Suprapubic skin (tissue), 4 donors: ENCODE measurements around the gene CXCR6. TPM values are rescaled to one million over a fixed set of nuclear protein-coding genes. Genes with fewer than 3 reads are reported as not detected.

ENCODE experiments used
- DNase-seq, 2 donors: peaks; one replicate each; pipeline ENCODE4 v3.0.0-alpha.2; 2019; ENCODE audit warnings: low spot score in 2 of 2
- H3K27ac ChIP-seq: fragments of 200-600 bp; sonication (generic); one replicate; pipeline ENCODE4 v1.5.1; 2019
- H3K27me3 ChIP-seq: fragments of 200-600 bp; sonication (generic); one replicate; pipeline ENCODE4 v1.5.1; 2019
- H3K36me3 ChIP-seq: fragments of 200-600 bp; sonication (generic); one replicate; pipeline ENCODE4 v1.5.1; 2019
- H3K4me1 ChIP-seq: fragments of 200-600 bp; sonication (generic); one replicate; pipeline ENCODE4 v1.5.1; 2019
- H3K4me3 ChIP-seq: fragments of 200-600 bp; sonication (generic); one replicate; pipeline ENCODE4 v1.5.1; 2019; ENCODE audit warnings: mild to moderate bottlenecking
- H3K9me3 ChIP-seq: fragments of 200-600 bp; sonication (generic); one replicate; pipeline ENCODE4 v1.5.1; 2019
- EP300 ChIP-seq: sonication (generic); formaldehyde crosslinking; IDR thresholded peaks from one replicate; pipeline ENCODE4 v1.6.1; 2017; ENCODE audit warnings: antibody characterized with exemption
- POLR2A ChIP-seq, 2 donors: fragments of 450-650 bp; IDR thresholded peaks; one replicate each; pipeline ENCODE4 v1.6.1; 2017; ENCODE audit warnings: antibody characterized with exemption in 2 of 2, mild to moderate bottlenecking in 2 of 2, moderate library complexity in 2 of 2
- POLR2AphosphoS5 ChIP-seq, 3 donors: sonication (generic); formaldehyde crosslinking; IDR thresholded peaks; one replicate each; pipeline ENCODE4 v1.6.1; 2017; ENCODE audit warnings: antibody characterized with exemption in 3 of 3
- WGBS: methylation state at CpG from one replicate; pipeline ENCODE4 v1.1.5; 2018; 5-methylcytosine and 5-hydroxymethylcytosine counted together
- total RNA-seq, 4 donors: library from RNA; depleted of rRNA; stranded (reverse); fragments of >200 nt; gene quantifications; one replicate each; pipeline ENCODE4 v1.1.0, GENCODE V29; 2016
- TF ChIP-seq, protein P1 (sequence below), 2 donors: fragments of 200-600 bp in 1 of 2; fragments of 450-650 bp in 1 of 2; sonication (generic) in 1 of 2; IDR thresholded peaks; one replicate each; pipeline ENCODE4 v1.5.1; 2016 to 2019; ENCODE audit warnings: antibody characterized with exemption in 2 of 2, mild to moderate bottlenecking in 1 of 2, moderate library complexity in 1 of 2

The CXCR6 gene
- total RNA-seq, 4 donors from 2014 or later: 0.23 to 0.59 TPM; not detected in 2

DNA sequence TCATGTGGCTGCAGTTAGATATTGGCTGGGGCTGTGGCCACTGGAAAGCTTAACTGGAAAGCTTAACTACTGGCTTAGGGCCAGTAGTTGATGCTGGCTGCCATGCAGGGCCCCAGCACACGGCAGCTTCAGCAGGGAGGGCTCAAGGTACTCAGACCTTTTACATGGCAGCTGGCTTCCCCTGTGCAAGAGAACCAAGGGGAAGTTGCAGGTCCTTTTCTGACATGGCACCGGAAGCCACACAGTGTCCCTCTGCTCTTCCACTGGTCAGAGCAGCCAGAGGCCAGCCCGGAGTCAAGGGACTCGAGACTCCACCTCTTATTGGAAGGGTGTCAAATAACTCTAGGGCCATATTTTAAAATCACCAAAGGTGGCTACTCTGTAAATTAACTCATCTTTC lies 32.4 kb upstream of the CXCR6 start:
- H3K4me3 ChIP-seq: no peak overlapping the region
- WGBS: 86% methylated on average over 1 of the region's 4 CpGs
- peak in 1 of 2 donors; percentile 31 for DNase-seq
- H3K9me3 ChIP-seq: no peaks in the 10 kb centered on the region
- no peaks in the 10 kb centered on the region for H3K27me3 ChIP-seq
- no peaks in the 10 kb centered on the region for H3K36me3 ChIP-seq
- TF ChIP-seq POLR2A (IDR thresholded peaks at IDR 0.05) (no peak), POLR2AphosphoS5 (IDR thresholded peaks at IDR 0.05) (no peak), EP300 (no peak)
- TF ChIP-seq, protein P1, sequence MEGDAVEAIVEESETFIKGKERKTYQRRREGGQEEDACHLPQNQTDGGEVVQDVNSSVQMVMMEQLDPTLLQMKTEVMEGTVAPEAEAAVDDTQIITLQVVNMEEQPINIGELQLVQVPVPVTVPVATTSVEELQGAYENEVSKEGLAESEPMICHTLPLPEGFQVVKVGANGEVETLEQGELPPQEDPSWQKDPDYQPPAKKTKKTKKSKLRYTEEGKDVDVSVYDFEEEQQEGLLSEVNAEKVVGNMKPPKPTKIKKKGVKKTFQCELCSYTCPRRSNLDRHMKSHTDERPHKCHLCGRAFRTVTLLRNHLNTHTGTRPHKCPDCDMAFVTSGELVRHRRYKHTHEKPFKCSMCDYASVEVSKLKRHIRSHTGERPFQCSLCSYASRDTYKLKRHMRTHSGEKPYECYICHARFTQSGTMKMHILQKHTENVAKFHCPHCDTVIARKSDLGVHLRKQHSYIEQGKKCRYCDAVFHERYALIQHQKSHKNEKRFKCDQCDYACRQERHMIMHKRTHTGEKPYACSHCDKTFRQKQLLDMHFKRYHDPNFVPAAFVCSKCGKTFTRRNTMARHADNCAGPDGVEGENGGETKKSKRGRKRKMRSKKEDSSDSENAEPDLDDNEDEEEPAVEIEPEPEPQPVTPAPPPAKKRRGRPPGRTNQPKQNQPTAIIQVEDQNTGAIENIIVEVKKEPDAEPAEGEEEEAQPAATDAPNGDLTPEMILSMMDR (IDR thresholded peaks at IDR 0.05): no peak
- peaks cover under 1% of the 10 kb centered on the region for H3K4me1 ChIP-seq
- no peak overlapping the region for H3K27ac ChIP-seq

DNA sequence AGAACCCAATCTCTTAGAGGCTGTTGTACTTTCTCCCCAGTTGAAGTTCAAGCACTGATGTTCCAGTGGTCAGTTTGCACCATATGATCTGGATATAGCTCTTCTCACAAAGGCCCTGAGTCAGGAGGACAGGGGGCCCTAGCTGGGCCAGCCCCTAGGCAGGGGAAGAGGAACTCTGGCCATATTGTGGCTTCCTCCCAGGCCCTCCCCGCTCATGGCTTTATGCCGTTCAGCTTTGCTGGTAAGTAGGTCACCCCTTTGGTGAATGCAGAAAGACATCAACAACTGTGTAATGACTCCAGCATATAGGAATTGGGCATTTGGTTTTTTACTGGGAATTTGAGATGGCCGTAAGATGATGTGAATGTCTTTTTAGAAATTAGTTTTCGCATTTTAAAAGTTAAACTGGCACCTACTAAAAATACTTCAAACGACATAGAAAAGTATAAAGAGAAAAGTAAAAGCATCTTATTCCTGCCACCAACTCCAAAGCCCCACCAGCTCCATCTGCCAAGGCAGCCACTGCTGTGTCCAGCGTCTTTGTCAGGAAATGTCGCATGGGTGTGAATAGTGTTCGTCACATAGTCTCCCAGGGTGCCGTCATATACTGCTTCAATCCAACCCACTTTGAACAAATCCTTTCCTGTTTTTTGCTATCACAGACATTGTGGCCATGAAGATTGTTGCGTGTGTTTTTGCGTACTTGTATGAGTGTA lies 31.6 kb upstream of the CXCR6 start:
- Histone ChIP-seq H3K36me3 (no peaks in the 10 kb centered on the region), H3K9me3 (no peaks in the 10 kb centered on the region), H3K4me1 (peaks cover 8% of the 10 kb centered on the region), H3K4me3 (no peak overlapping the region), H3K27me3 (no peaks in the 10 kb centered on the region), H3K27ac (no peak overlapping the region)
- peak in 1 of 2 donors; percentile 55 for DNase-seq
- WGBS: 95% methylated on average over 11 of the region's 11 CpGs
- TF ChIP-seq, protein P1 (IDR thresholded peaks at IDR 0.05): no peak
- TF ChIP-seq EP300 (no peak), POLR2AphosphoS5 (IDR thresholded peaks at IDR 0.05) (no peak), POLR2A (IDR thresholded peaks at IDR 0.05) (no peak)

DNA sequence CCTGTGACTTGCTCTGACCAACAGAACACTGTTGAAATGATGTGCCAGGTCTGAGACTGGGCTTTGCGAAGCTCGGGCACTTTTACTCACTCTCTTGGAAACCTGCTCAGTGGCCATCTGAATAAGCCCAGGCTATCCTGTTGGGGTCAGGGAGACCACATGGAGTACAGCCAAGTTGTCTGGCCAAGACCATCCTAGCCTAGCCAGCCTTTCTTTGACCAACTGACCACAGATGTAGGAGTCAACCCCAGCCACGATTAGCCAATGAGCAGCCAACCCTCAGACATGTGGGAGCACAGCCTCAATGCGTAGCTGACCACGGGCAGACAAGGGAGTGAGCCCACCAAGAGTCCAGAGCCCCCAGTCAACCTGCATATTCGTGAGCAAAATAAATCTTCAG lies 30.8 kb upstream of the CXCR6 start:
- WGBS: 89% methylated on average over 6 of the region's 6 CpGs
- H3K9me3 ChIP-seq: no peaks in the 10 kb centered on the region
- TF ChIP-seq, protein P1 (IDR thresholded peaks at IDR 0.05): no peak
- no peak for TF ChIP-seq EP300
- no peak for TF ChIP-seq POLR2A (IDR thresholded peaks at IDR 0.05)
- TF ChIP-seq POLR2AphosphoS5 (IDR thresholded peaks at IDR 0.05): no peak
- H3K36me3 ChIP-seq: peaks cover 3% of the 10 kb centered on the region
- no peak overlapping the region for H3K4me3 ChIP-seq
- peak in 1 of 2 donors; percentile 61 for DNase-seq
- no peaks in the 10 kb centered on the region for H3K27me3 ChIP-seq
- H3K4me1 ChIP-seq: peaks cover 8% of the 10 kb centered on the region
- H3K27ac ChIP-seq: no peak overlapping the region

DNA sequence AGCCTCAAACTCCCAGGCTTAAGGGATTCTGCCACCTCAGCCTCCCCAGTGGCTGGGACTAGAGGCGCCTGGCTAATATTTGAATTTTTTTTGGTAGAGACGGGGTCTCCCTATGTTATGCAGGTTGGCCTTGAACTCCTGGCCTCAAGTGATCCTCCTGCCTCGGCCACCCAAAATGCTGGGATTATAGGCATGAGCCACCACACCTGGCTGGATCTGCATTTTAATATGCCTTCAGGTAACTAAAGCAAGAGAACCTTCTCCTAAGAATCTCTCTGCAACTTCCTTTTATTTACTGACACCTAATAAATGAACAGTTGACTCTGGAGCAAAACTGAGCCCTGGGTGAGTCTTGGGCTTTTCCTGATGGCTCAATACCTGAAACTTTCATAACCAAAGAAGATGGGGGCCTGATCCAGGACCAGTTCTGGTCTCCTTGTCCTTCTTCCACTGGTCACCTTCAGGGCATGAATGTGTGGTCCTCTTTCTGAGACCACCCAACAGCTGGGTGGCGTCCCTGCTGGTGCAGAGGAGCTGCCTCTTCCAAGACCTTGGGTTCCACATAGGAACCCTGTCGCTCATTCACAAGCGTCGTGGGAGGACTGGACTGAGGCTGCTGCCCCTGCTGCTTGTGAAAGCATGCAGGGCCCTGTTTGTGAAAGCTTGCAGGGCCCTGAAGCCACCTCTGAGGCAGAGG lies 28.8 kb upstream of the CXCR6 start:
- DNase-seq: peak in 1 of 2 donors; percentile 23
- TF ChIP-seq, protein P1 (IDR thresholded peaks at IDR 0.05): no peak
- TF ChIP-seq POLR2AphosphoS5 (IDR thresholded peaks at IDR 0.05) (no peak), POLR2A (IDR thresholded peaks at IDR 0.05) (no peak), EP300 (no peak)
- Histone ChIP-seq H3K9me3 (no peaks in the 10 kb centered on the region), H3K27me3 (no peaks in the 10 kb centered on the region), H3K4me1 (peaks cover 8% of the 10 kb centered on the region), H3K36me3 (peaks cover 11% of the 10 kb centered on the region), H3K4me3 (no peak overlapping the region), H3K27ac (no peak overlapping the region)
- WGBS: 88% methylated on average over 7 of the region's 7 CpGs

DNA sequence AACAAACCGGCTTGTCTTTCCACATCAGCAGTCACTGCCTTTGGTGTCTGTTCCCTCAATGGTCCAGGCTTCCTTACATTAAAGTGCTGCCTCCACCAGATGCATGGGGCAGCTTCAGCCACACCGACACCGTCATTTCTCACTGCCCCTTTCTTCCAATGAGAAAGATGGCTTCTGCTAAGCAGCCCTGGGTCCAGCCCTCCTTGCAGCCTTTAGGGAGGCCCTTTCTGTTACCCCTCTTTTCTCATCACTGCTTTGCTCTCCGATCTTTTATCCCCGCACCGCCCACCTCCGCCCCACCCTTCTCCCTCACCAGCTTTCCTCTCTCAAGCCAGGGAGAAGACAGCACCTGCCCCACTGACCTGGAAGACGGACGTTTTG lies 28.2 kb upstream of the CXCR6 start:
- H3K4me3 ChIP-seq: no peak overlapping the region
- WGBS: 88% methylated on average over 9 of the region's 9 CpGs
- peak in 1 of 2 donors; percentile 57 for DNase-seq
- no peaks in the 10 kb centered on the region for H3K9me3 ChIP-seq
- H3K4me1 ChIP-seq: peaks cover 8% of the 10 kb centered on the region
- H3K36me3 ChIP-seq: peaks cover 17% of the 10 kb centered on the region
- no peaks in the 10 kb centered on the region for H3K27me3 ChIP-seq
- no peak for TF ChIP-seq POLR2A (IDR thresholded peaks at IDR 0.05)
- no peak for TF ChIP-seq EP300
- TF ChIP-seq, protein P1 (IDR thresholded peaks at IDR 0.05): no peak
- no peak for TF ChIP-seq POLR2AphosphoS5 (IDR thresholded peaks at IDR 0.05)
- no peak overlapping the region for H3K27ac ChIP-seq
